Prostate gland (tissue), 2 donors: ENCODE results near the gene LHX4.

Experiments used
- POLR2A ChIP-seq: fragments of 450-650 bp; IDR thresholded peaks from one replicate; pipeline ENCODE4 v1.6.1; 2016; ENCODE audit warnings: antibody characterized with exemption, mild to moderate bottlenecking
- POLR2AphosphoS5 ChIP-seq: sonication (generic); formaldehyde crosslinking; IDR thresholded peaks from one replicate; pipeline ENCODE4 v1.6.1; 2017; ENCODE audit warnings: antibody characterized with exemption
- TF ChIP-seq, protein P1 (sequence below), 4 experiments: fragments of 200-600 bp in 2 of 4; fragments of 450-650 bp in 2 of 4; sonication (generic) in 2 of 4; IDR thresholded peaks; 1 replicate in 3 of 4; 2 replicates in 1 of 4; pipeline ENCODE4 v1.5.1; 2016 to 2019; ENCODE audit warnings: antibody characterized with exemption in 4 of 4, mild to moderate bottlenecking in 2 of 4, moderate library complexity in 2 of 4

DNA sequence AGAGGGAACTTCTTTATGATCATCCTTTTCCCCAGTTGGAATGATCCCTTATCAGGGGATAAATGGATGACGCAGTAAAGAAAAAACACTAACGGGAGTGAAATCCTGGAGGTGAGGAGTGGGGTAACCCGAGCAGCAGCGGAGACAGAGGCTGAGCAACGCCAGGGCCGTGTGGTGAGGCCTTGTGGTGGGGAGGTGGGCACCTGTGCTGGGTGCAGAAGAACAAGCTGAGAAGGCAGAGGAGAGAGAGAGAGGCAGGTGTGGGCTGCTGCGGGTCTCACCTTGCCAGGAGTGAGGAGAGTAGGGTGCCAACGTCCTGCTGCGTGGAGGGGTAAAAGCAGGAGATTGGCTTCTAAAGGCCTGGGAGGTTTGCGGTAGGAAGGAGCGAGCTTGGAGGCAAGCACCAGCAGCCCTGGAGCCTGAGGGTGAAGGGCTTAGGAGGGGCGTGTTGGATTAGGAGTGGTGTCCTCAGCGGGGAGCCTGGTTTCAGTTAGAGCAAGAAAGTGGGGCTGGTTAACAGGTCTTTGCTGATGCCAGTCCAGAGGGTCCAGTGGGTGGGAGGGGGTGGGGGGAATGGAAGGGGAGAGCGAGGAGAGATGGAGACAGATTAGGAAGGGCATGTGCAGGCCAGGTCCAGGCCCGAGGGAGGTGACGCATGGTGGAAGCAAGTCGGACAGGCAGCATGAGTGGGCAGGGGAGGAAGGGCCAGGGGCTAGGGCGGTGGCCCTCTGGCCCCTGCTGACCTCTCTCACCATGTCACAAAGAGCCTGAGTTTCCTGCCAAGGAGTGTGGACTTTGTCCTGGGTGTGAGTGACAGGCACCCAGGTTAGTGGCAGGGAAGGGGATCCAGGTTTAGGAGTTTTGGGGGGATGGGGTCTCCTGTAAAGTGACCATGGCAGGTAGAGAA, 36.7 kb upstream of the LHX4 start:
- TF ChIP-seq, protein P1, sequence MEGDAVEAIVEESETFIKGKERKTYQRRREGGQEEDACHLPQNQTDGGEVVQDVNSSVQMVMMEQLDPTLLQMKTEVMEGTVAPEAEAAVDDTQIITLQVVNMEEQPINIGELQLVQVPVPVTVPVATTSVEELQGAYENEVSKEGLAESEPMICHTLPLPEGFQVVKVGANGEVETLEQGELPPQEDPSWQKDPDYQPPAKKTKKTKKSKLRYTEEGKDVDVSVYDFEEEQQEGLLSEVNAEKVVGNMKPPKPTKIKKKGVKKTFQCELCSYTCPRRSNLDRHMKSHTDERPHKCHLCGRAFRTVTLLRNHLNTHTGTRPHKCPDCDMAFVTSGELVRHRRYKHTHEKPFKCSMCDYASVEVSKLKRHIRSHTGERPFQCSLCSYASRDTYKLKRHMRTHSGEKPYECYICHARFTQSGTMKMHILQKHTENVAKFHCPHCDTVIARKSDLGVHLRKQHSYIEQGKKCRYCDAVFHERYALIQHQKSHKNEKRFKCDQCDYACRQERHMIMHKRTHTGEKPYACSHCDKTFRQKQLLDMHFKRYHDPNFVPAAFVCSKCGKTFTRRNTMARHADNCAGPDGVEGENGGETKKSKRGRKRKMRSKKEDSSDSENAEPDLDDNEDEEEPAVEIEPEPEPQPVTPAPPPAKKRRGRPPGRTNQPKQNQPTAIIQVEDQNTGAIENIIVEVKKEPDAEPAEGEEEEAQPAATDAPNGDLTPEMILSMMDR (IDR thresholded peaks at IDR 0.05) = no peak
- TF ChIP-seq POLR2A = no peak
- TF ChIP-seq POLR2AphosphoS5 = no peak
